ENCODE measurements around the gene PAQR4. TPM values are rescaled to one million over a fixed set of nuclear protein-coding genes. Genes with fewer than 3 reads are reported as not detected.

PAQR4 gene
- polyA plus RNA-seq, 1 of the 3 experiments (the other 2 are of a cell fraction): 8.8 TPM

GRCh38 chr16:3022684-3023414, 53.7 kb downstream of the PAQR4 start:
- Histone ChIP-seq H3K79me2 (ENCODE audit: insufficient read depth) (peaks cover 11% of the 10 kb centered on the region; the same call in 1 of the 2 replicates), H4K20me1 (ENCODE audit: insufficient read depth) (peaks cover 10% of the 10 kb centered on the region), H3K4me1 (ENCODE audit: control insufficient read depth in 1 of 2, insufficient read depth in 2 of 2, low read depth in 1 of 2, low read length in 1 of 2) (peaks cover 8 to 33% of the 10 kb centered on the region in 2 experiments; a peak in 3 of 4 replicates), H3K9me2 (no peaks in the 10 kb centered on the region), H3K36me3 (replicated peaks in 1 of 2; ENCODE audit: control insufficient read depth in 1 of 2, insufficient read depth in 2 of 2, low read length in 1 of 2) (peaks cover 21 to 26% of the 10 kb centered on the region in 2 experiments), H3F3A (replicated peaks; ENCODE audit: insufficient read depth) (peaks cover 51% of the 10 kb centered on the region), H3K9ac (peak overlapping the region; percentile 100), H3K27me3 (ENCODE audit: insufficient read depth) (no peaks in the 10 kb centered on the region), H2AFZ (ENCODE audit: low read depth) (no peak overlapping the region), H3K9me3 (no peaks in the 10 kb centered on the region), H3K4me2 (peak overlapping the region; percentile 99), H3K27ac (ENCODE audit: low read depth in 2 of 2, low read length in 1 of 2) (peak overlapping the region; percentile 94 to 99), H3K4me3 (ENCODE audit: low read depth in 2 of 2, low read length in 1 of 2) (peak overlapping the region; percentile 80 to 88)
- CTCF ChIA-PET: interaction anchor here (0.7 to 8.5 kb wide), 6 partner anchors 9 to 66 kb away, joined by 3 to 111 read pairs (median 4); no protein-coding TSS in a partner anchor
- POLR2A ChIA-PET: no interaction called here
- no peak for DNase-seq
- WGBS (ENCODE audit: low lambda C conversion rate): 7% methylated on average over 8 of the region's 8 CpGs
- TF ChIP-seq CHD2 (IDR thresholded peaks at IDR 0.05; ENCODE audit: low read length, partially characterized antibody) (no peak), FOXJ3 (CRISPR knock-in tag; IDR thresholded peaks at IDR 0.05) (no peak), JUND (IDR thresholded peaks at IDR 0.05) (no peak), IRF3 (IDR thresholded peaks at IDR 0.05; ENCODE audit: low read depth, low read length) (no peak), PBX3 (IDR thresholded peaks at IDR 0.05) (no peak), ZBTB33 (IDR thresholded peaks at IDR 0.05; ENCODE audit: borderline replicate concordance, low read depth) (0 out of 2 replicates have a peak, but pooled peaks have one; percentile 18), EZH2phosphoT487 (IDR thresholded peaks at IDR 0.05; ENCODE audit: borderline replicate concordance, low read depth) (no peak), GABPA (IDR thresholded peaks at IDR 0.05; ENCODE audit: low read depth) (0 out of 2 replicates have a peak, but pooled peaks have one; percentile 3), CTCF (IDR thresholded peaks at IDR 0.05) (no peak), RFX5 (IDR thresholded peaks at IDR 0.05; ENCODE audit: low read length) (no peak), SMC3 (IDR thresholded peaks at IDR 0.05; ENCODE audit: low read depth, low read length) (no peak), MEF2A (IDR thresholded peaks at IDR 0.05; ENCODE audit: borderline replicate concordance, low read depth) (peak; percentile 31; the same call in 1 of the 2 replicates), USF2 (IDR thresholded peaks at IDR 0.05; ENCODE audit: borderline replicate concordance, low read depth, low read length) (no peak), RAD21 (IDR thresholded peaks at IDR 0.05; ENCODE audit: low read length) (no peak), REST (IDR thresholded peaks at IDR 0.05; ENCODE audit: low read depth, low read length) (no peak), NFIC (IDR thresholded peaks at IDR 0.05; ENCODE audit: borderline replicate concordance) (no peak), SIN3A (IDR thresholded peaks at IDR 0.05; ENCODE audit: borderline replicate concordance, low read depth, low read length) (no peak; the same call in 1 of the 2 replicates), MAX (IDR thresholded peaks at IDR 0.05; ENCODE audit: low read depth) (no peak), EP300 (IDR thresholded peaks at IDR 0.05; ENCODE audit: borderline replicate concordance in 1 of 2, low read depth in 1 of 2, low read length in 1 of 2) (no peak), TEAD4 (IDR thresholded peaks at IDR 0.05; ENCODE audit: borderline replicate concordance, insufficient read depth) (no peak)

Measured in SK-N-SH (cell line).